ENCODE data around the gene ROBO1.

DNA sequence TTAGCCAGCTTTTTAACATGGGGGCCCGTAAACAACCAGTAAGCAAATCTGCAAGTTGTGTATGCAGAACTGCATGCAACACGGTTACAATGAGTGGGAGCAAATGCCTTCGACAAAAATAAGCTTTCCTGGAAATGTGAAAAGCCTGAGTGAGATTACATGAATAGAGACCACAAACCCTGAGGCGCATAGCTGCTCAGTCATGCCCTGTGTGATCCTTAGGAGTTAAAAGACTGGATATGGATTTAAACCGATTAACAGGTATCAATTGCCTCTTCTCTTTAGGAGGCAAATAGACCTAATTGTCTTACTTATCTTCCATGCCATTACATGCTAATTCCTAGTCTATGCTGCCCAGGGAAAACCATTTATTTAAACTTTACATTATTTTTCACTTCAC, 810.3 kb downstream of the ROBO1 start:
- TF ChIP-seq POLR2A (IDR thresholded peaks at IDR 0.05; ENCODE audit: low read length), result no peak
- no peak for TF ChIP-seq GATA1 (IDR thresholded peaks at IDR 0.05; ENCODE audit: low read depth, low read length)
